ENCODE data around the gene MRPL43.

- TF ChIP-seq POLR2A (IDR thresholded peaks at IDR 0.05) (no peak), CTCF (IDR thresholded peaks at IDR 0.05) (no peak)
These were observed 15.2 kb upstream of the MRPL43 start for GRCh38 chr10:101002456-101002855.

Data from adrenal gland (tissue), 5 donors.